CD4-positive, alpha-beta T cell (primary cell): ENCODE measurements around the gene ARAF. TPM values are rescaled to one million over a fixed set of nuclear protein-coding genes. Genes with fewer than 3 reads are reported as not detected.

Source experiments
- ATAC-seq: fragments of 200-7000 bp; cut with Tn5 transposase; one replicate; pipeline ENCODE4 v1.10.0; 2022; ENCODE audit warnings: mild to moderate bottlenecking; ENCODE audit not compliant: poor library complexity
- CTCF ChIA-PET: fragments of 350-600 bp; sonication (Branson Sonifier 250); formaldehyde crosslinking; loops from one replicate; lab custom pipeline; 2021; ENCODE audit warnings: antibody characterized with exemption, inconsistent platforms; lab: Charles Lee
- POLR2A ChIA-PET: fragments of 350-600 bp; sonication (Branson Sonifier 250); formaldehyde crosslinking; loops from one replicate; lab custom pipeline; 2021; ENCODE audit warnings: antibody characterized with exemption, inconsistent platforms; lab: Charles Lee
- DNase-seq, 14 experiments: peaks; one replicate each; pipeline ENCODE4 v3.0.0-alpha.2; 2013 to 2020; ENCODE audit warnings: mixed read lengths in 2 of 14
- H3K27ac ChIP-seq, 2 donors: one replicate each; pipeline versions ENCODE4 v1.5.1 to v1.7.0; 2013; ENCODE audit warnings: low read length in 2 of 2, low read depth in 1 of 2, mild to moderate bottlenecking in 1 of 2
- H3K27me3 ChIP-seq, 2 experiments: 1 replicate in 1 of 2; 2 replicates in 1 of 2; pipeline versions ENCODE4 v1.6.1 to v1.7.0; 2013; ENCODE audit warnings: low read length in 2 of 2, control low read depth in 1 of 2, mild to moderate bottlenecking in 1 of 2, moderate library complexity in 1 of 2; ENCODE audit not compliant: insufficient read depth in 2 of 2, control insufficient read depth in 1 of 2
- H3K36me3 ChIP-seq: one replicate; pipeline ENCODE4 v1.6.1; 2013; ENCODE audit warnings: low read length, control low read depth; ENCODE audit not compliant: insufficient read depth
- H3K4me1 ChIP-seq: one replicate; pipeline ENCODE4 v1.6.1; 2013; ENCODE audit warnings: low read length, control low read depth; ENCODE audit not compliant: insufficient read depth
- H3K4me3 ChIP-seq: one replicate; pipeline ENCODE4 v1.5.1; 2013; ENCODE audit warnings: mild to moderate bottlenecking, low read length, moderate library complexity
- H3K9me3 ChIP-seq, 2 experiments: 1 replicate in 1 of 2; 2 replicates in 1 of 2; pipeline versions ENCODE4 v1.6.1 to v1.7.0; 2013; ENCODE audit warnings: low read length in 2 of 2, mild to moderate bottlenecking in 2 of 2, control low read depth in 1 of 2, moderate library complexity in 1 of 2; ENCODE audit not compliant: control insufficient read depth in 1 of 2, insufficient read depth in 1 of 2
- H3K27ac Mint-ChIP-seq: one replicate; pipeline ENCODE4 v1.8.0; 2020; ENCODE audit warnings: mixed read lengths
- H3K27me3 Mint-ChIP-seq: one replicate; pipeline ENCODE4 v1.8.0; 2021; ENCODE audit warnings: mixed read lengths
- H3K36me3 Mint-ChIP-seq: one replicate; pipeline ENCODE4 v1.8.0; 2021; ENCODE audit warnings: low read depth, mixed read lengths
- H3K4me1 Mint-ChIP-seq: one replicate; pipeline ENCODE4 v1.8.0; 2021; ENCODE audit warnings: low read depth, mixed read lengths
- H3K4me3 Mint-ChIP-seq: one replicate; pipeline ENCODE4 v1.8.0; 2020; ENCODE audit warnings: mild to moderate bottlenecking, mixed read lengths
- H3K9me3 Mint-ChIP-seq: one replicate; pipeline ENCODE4 v1.8.0; 2020; ENCODE audit warnings: mixed read lengths
- CTCF ChIP-seq: fragments of 200-600 bp; IDR thresholded peaks from one replicate; pipeline ENCODE4 v1.8.0; 2022; ENCODE audit warnings: antibody characterized with exemption, mild to moderate bottlenecking
- intact Hi-C, 2 experiments: fragments of 100-400 bp; cut with DNase I in 1 of 2; cut with micrococcal nuclease in 1 of 2; formaldehyde crosslinking; loops; one replicate each; pipeline versions ENCODE4 v1.15.1 to v1.9.0; 2023 to 2025; cut with DNase I, micrococcal nuclease
- total RNA-seq, 174 experiments: library from RNA in 2 of 174; stranded (reverse) in 2 of 174; gene quantifications; one replicate each; pipeline ENCODE4 v1.2.3 and lab custom pipeline; 2021 to 2026

ARAF gene
- total RNA-seq, 2 experiments from 2014 or later: 119 to 121 TPM

- Histone ChIP-seq H3K9me3 (no peaks in the 10 kb centered on the region), H3K4me3 (no peak overlapping the region), H3K36me3 (peaks cover 54% of the 10 kb centered on the region), H3K4me1 (peaks cover 40% of the 10 kb centered on the region), H3K27ac (no peak overlapping the region), H3K27me3 (no peaks in the 10 kb centered on the region)
- Mint-ChIP-seq H3K27ac (peak overlapping the region; percentile 24), H3K9me3 (no peaks in the 10 kb centered on the region), H3K4me1 (peaks cover 44% of the 10 kb centered on the region), H3K27me3 (no peaks in the 10 kb centered on the region), H3K36me3 (peaks cover 70% of the 10 kb centered on the region), H3K4me3 (peak overlapping the region; percentile 79)
- no peak for TF ChIP-seq CTCF
- ATAC-seq (no peak), DNase-seq (no peak)
- POLR2A ChIA-PET: no interaction called here
- intact Hi-C loops: loop anchor here (2.0 to 10.0 kb wide), 7 partner anchors 58 to 463 kb away; partner anchors contain the start of genes ELK1 (in 1 of the 2), ZNF41 (in 1 of the 2) and ZNF81 (in 1 of the 2)
- CTCF ChIA-PET: no interaction called here
These were observed 2.9 kb downstream of the ARAF start for GRCh38 chrX:47563801-47564315.

GRCh38 chrX:47564438-47565085 lies 3.6 kb downstream of the ARAF start:
- no peak overlapping the region for H3K27ac Mint-ChIP-seq
- Histone ChIP-seq H3K4me1 (peaks cover 40% of the 10 kb centered on the region), H3K4me3 (no peak overlapping the region), H3K27ac (no peak overlapping the region), H3K27me3 (no peaks in the 10 kb centered on the region), H3K36me3 (peaks cover 60% of the 10 kb centered on the region), H3K9me3 (no peaks in the 10 kb centered on the region)
- H3K27me3 Mint-ChIP-seq: no peaks in the 10 kb centered on the region
- intact Hi-C loops: loop anchor here (5.0 to 10.0 kb wide), 6 partner anchors 58 to 463 kb away; partner anchors contain the start of genes ELK1 (in 1 of the 2), ZNF41 (in 1 of the 2) and ZNF81 (in 1 of the 2)
- no peak for TF ChIP-seq CTCF
- H3K4me1 Mint-ChIP-seq: peaks cover 48% of the 10 kb centered on the region
- DNase-seq (no peak), ATAC-seq (no peak)
- peaks cover 77% of the 10 kb centered on the region for H3K36me3 Mint-ChIP-seq
- H3K4me3 Mint-ChIP-seq: peak overlapping the region; percentile 66
- no peaks in the 10 kb centered on the region for H3K9me3 Mint-ChIP-seq
- CTCF ChIA-PET: no interaction called here
- POLR2A ChIA-PET: no interaction called here

- H3K36me3 Mint-ChIP-seq: peaks cover 88% of the 10 kb centered on the region
- peaks cover 77% of the 10 kb centered on the region for H3K36me3 ChIP-seq
- no peaks in the 10 kb centered on the region for H3K27me3 ChIP-seq
- no peak overlapping the region for H3K27ac ChIP-seq
- intact Hi-C loops: loop anchor here in 1 of 2 experiments (10.0 kb wide), 1 partner anchor 268 kb away; the partner anchor contains the start of gene ZNF81
- H3K4me1 Mint-ChIP-seq: peaks cover 30% of the 10 kb centered on the region
- CTCF ChIA-PET: no interaction called here
- H3K4me1 ChIP-seq: peaks cover 29% of the 10 kb centered on the region
- no peaks in the 10 kb centered on the region for H3K9me3 Mint-ChIP-seq
- TF ChIP-seq CTCF: no peak
- no peak for DNase-seq
- H3K4me3 ChIP-seq: no peak overlapping the region
- H3K9me3 ChIP-seq: no peaks in the 10 kb centered on the region
- H3K4me3 Mint-ChIP-seq: no peak overlapping the region
- H3K27me3 Mint-ChIP-seq: no peaks in the 10 kb centered on the region
- no peak overlapping the region for H3K27ac Mint-ChIP-seq
- no peak for ATAC-seq
- POLR2A ChIA-PET: no interaction called here
These were observed 5.8 kb downstream of the ARAF start for GRCh38 chrX:47566841-47567240.
